HG03175 (cell line): Measurements from ENCODE around the gene MYH6.

Experiments
- ATAC-seq: cut with Tn5 transposase; IDR thresholded peaks from one replicate; pipeline ENCODE4 v1.9.1; 2021; ENCODE audit warnings: mild to moderate bottlenecking, moderate library complexity; ENCODE audit not compliant: unreplicated experiment

MYH6 gene

GRCh38 chr14:23339506-23340268, 68.4 kb downstream of the MYH6 start:
- no peak for ATAC-seq

GRCh38 chr14:23335623-23336022, 72.5 kb downstream of the MYH6 start:
- no peak for ATAC-seq
